ENCODE results near the gene KCND2.

- no peak for TF ChIP-seq CTCF (conservative IDR thresholded peaks at IDR 0.05)
- no peak for TF ChIP-seq EZH2 (IDR thresholded peaks at IDR 0.05; ENCODE audit: low read depth)
Observed at GRCh38 chr7:120473352-120473751, 200.4 kb downstream of the KCND2 start.
